Myocyte (in vitro differentiated cells): ENCODE data around the gene PLXNB1. TPM values are rescaled to one million over a fixed set of nuclear protein-coding genes. Genes with fewer than 3 reads are reported as not detected.
"Not testable (repeated sequence)": the region's sequence is repeated elsewhere in the genome, so short reads cannot be mapped to it uniquely, and the experiment has no call there.

Experiments
- DNase-seq: peaks from one replicate; pipeline ENCODE4 v3.0.0-alpha.2; 2012; ENCODE audit warnings: low read depth
- total RNA-seq: library from RNA; depleted of rRNA; stranded (reverse); fragments of >200 nt; gene quantifications from 2 replicates; pipeline ENCODE4 v1.2.3, GENCODE V29; 2014

Gene PLXNB1
- total RNA-seq, 1 donor from 2014 or later = 75.7 TPM

DNA sequence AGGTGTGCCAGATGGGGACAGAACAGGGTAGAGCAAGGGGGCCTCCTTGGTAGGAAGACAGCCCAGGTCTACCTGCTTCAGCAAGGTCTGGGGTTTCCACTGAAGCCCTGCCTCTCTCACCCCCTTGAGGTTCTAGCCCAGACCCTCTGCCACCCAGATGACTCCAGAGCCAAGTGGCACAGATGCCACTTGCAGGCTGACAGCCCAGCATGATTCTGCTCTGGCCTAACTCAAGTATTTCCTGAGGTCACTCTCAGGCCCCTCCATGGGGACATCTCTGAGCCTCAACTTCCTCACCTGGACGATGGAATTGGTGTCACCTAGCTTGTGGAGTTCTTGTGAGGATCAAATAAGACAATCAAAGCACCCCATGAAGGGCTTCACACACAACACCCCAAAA, 23.9 kb downstream of the PLXNB1 start:
- DNase-seq = no peak

- DNase-seq = no peak
These were observed 24.5 kb downstream of the PLXNB1 start for GRCh38 chr3:48405343-48405881.

DNA sequence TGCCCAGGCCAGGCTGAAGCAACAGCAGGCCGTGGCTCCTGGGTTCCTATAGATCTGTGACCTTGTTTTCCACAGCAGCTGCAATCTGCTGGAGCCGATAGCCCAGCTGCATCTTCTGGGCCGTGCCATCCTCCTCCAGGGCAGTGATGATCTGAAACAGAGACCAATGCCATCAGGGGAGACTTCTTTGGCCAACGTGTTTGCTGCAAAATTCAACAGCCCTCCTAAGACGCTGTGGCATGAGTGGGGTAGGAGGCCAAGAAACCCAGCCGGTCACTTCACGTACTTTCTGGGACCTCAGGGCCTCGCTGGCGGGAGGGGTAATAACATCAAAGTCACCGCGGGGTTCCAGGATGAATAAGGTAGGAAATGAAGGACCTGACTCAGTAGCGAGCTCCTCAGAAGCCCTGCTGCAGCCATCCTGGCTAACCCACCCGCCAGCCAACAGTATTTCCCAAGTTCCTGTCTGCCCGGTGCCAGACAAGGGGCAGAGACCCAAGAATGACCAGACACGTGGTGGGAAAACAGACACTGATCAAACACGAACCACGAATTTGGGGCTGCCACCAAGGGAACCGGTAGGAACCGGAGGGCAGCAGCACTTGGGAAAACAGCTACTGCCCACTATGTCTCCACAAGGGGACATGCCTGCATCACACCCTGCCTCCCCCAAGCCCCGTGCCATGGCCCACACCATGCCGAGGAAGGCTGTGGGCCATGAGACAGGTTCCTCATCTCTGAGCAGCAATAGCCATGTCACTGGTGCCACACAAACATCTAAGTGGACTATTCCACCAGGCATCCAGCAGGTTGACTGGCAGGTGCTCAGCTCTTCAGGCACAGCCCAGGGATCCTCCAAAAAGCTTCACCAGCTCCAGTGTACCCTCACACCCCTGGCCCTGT, 25.2 kb downstream of the PLXNB1 start:
- DNase-seq = no peak

GRCh38 chr3:48403533-48404439, 26.1 kb downstream of the PLXNB1 start:
- DNase-seq = no peak

GRCh38 chr3:48402907-48403306, 27.0 kb downstream of the PLXNB1 start:
- no peak for DNase-seq

GRCh38 chr3:48402281-48402732, 27.6 kb downstream of the PLXNB1 start:
- DNase-seq = peak; percentile 85

DNA sequence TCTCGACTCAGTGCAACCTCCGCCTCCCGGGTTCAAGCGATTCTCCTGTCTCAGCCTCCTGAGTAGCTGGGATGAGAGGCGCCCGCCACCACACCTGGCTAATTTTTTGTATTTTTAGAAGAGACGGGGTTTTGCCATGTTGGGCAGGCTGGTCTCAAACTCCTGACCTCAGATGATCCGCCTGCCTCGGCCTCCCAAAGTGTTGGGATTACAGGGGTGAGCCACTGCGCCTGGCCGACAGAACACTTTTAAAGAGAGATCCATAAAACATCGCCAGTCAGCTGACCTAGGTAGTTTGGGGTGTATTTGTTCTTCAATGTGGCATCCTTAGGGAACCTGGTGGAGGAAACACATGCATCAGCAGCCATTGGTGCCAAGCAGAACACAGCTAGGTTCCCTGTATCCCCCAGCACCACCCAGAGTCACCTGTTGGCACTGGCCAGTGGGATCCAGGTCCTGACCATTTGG, 28.4 kb downstream of the PLXNB1 start:
- DNase-seq = not testable (repeated sequence)

- peak; percentile 69 for DNase-seq
These were observed 29.0 kb downstream of the PLXNB1 start for GRCh38 chr3:48400824-48401433.

DNA sequence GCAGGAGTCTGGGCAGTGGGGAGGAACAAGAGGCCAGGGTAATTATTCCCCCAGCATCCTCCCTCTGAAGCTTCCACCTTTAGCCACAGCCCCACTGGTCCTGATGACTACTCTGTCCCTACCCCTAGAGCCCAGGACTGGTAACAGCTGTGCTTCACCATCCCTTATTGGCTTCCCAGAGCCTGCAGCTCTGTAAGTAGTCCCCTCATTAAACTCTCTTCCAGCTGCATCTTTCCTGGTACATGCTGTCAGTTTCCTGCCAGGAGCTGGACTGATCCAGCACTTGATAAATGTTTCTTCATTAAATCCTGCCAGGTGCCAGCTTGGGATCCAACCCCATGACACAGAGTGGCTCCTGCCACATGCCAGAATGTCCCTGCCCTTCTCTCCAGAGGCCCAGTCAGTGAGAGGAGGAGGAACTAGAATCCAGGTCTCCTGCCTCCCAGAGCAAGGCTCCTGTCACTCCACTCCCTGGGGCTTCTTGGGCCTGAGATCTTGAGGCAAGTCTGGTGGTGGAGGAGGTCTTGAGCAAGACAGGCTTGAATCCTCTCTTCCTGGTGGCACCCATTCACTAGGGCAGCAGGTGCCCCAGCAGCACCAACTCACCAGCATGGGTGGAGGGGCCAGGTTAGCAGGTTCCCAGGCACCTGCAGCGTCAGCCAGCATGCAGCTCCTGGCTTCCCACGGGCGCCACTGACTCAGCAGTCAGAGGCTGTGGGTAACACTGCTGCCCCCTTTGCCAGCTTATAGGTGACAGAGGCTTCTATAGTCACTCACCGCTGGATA, 30.3 kb downstream of the PLXNB1 start:
- peak; percentile 13 for DNase-seq

DNA sequence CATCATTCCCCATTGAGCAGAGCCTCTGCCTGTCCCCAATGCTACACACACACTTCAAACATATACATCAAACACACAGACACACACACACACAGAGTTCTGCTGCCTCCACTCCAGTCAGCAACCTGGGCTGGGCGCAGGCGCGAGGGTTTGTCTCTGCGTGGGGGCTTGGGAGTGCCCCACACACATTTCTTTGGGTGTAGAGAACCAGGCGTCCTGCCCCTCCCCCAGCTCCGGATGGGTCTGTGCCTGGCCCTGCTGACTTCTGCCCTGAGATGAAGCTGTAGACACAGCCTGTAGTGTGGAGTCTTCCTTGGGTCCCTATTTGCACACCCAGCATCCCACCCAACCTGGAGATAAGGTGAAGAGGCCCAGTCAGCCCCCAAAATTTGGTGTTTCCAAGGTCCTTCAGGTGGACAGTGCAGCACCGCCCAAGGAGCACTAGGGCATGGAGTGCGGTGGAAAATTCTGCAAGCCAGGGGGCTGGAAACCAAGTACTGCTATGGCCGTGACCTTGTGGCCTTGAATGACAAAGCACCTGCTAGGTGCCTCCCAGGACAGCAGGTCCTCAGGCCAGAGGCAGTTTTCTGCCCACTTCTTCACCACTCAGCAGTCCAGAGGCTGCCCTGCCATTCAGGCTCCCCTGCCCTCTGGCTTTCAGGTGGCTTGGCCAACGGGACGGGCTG, 31.0 kb downstream of the PLXNB1 start:
- DNase-seq = no peak

GRCh38 chr3:48397767-48398681, 31.9 kb downstream of the PLXNB1 start:
- DNase-seq = no peak

- DNase-seq = no peak
These were observed 34.2 kb downstream of the PLXNB1 start for GRCh38 chr3:48395714-48396113.

- DNase-seq = no peak
These were observed 35.5 kb downstream of the PLXNB1 start for GRCh38 chr3:48394391-48394790.

DNA sequence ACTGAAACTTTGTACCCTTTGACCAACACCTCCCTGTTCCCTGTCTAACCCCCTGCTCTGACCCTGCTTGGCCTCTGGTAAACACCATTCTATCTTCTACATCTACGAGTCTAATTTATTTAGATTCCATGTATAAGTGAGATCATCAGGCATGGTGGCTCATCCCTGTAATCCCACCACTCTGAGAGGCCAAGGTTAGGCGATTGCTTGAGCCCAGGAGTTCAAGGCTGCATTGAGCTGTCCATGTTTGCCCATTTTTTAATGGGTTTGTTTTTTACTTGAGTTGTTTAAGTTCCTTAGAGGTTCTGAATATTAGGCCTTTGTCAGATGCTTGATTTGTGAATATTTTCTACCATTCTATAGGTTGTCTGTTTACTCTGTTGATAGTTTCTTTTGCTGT, 40.9 kb downstream of the PLXNB1 start:
- DNase-seq = no peak

DNA sequence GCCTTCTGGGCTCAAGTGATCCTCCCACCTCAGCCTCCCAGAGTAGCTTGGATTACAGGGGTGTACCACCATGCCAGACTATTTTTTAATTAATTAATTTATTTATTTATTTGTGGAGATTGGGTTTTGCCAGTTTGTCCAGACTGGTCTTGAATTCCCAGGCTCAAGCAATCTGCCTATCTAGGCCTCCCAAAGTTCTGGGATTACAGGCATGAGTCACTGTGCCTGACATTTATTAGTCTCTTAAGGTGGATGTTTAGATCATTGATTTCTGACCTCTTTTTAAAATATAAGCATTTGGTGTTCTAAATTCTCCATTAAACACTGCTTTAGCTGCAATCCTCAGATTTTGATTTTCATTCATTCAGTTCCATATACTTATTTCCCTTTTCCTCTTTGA, 42.3 kb downstream of the PLXNB1 start:
- no peak for DNase-seq

GRCh38 chr3:48372862-48373435, 56.9 kb downstream of the PLXNB1 start:
- no peak for DNase-seq

DNA sequence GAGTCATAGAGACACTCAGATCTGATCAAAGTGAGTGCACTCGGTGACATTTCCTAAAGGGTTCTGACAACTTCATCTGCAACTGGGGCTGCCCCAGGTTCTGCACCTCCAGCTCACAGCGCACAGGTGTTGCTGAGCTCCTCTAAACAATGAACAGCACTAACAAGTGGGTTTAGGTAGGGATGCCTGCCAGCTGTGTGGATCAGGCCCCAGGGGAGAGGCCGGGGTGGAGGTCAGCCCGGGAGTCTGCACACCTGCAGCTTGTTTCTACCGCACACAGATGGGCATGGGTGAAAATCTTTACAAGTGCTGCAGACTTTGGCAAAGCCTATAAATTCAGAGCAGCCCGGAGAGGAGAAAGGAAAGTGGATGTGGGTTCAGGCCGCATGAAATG, 57.5 kb downstream of the PLXNB1 start:
- no peak for DNase-seq

DNA sequence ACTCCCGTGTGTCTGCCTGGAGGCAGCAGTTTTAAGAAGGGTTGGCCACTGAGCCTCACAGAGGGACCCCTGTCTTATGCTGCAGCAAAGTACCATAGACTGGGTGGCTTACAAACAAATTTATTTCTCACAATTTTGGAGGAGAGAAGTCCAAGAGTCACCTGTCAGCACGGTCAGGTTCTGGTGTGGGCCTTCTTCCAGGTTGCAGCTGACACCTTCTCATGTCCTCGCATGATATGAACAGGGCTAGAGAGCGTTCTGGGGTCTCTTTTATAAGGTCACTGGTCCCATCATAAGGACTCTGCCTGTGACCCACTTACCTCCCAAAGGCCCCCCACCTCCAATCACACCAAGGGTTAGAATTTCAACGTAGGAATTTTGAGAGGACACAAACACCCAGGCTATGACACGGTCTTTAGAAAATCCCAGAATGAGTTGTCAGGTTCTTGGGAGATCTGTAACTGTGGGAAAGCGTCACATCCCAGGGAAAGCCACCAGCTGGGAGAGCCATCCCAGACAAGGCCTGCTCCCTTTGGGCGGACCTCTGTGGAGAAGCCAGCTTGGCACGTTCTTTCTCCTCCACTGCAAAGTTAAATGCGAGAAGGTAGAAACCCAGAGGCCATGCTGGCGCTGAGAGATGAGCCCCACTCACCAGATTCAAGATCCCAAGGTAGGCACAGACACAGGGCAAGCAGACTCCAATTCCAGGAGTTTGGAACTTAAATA, 58.1 kb downstream of the PLXNB1 start, which contains the start of gene FBXW12:
TSS of gene FBXW12 (plus strand) at position 569 of the 726 bp plus-strand sequence. CDS start 549 bp downstream, outside the sequence.
- DNase-seq = no peak
